ENCODE data around the gene PDCL3.

Gene PDCL3

DNA sequence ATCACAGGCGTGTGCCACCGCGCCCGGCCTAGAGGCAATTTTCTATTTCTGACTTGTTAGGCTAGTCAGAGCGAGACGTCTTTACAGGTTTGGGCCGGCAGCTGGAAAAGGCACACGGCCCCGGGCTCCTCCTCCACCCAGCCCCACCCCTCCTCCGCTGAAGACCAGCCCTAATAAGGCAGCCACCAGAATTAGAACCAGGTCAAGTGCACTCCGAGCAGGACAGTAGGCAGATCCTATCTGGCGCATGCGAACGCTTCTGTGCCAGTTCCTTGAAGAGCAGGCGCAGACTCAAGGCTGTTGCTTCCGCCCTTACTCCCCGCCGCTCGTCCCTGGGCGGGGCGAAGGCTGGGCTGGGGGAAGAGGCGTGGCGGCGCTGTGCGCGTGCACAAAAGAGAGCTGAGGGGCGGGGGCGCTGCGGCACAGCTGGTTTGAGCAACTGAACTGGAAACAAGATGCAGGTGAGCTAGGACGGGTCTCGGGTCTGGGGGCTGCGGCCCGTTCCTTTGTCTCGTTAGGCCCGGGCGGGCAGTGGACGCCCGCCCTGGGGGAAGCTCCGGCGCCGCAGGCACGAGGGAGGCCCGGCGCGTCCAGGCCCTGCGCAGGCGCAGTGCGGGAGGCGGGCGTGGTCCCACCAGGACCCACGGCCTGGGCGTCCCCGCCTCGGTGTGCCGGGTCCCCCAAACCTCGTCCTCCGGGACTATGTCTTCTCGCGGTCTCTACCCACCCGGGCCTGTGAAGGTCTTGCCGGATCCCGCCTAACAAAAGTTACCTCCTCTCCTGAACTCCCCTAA is at the start of gene PDCL3:
PDCL3 (plus strand) TSS at position 381 of the 794 bp plus-strand sequence; CDS start at position 456, 75 bp downstream.
- peak; percentile 97 for DNase-seq

GRCh38 chr2:100513650-100514049 is 49.1 kb upstream of the PDCL3 start:
- no peak for DNase-seq

DNA sequence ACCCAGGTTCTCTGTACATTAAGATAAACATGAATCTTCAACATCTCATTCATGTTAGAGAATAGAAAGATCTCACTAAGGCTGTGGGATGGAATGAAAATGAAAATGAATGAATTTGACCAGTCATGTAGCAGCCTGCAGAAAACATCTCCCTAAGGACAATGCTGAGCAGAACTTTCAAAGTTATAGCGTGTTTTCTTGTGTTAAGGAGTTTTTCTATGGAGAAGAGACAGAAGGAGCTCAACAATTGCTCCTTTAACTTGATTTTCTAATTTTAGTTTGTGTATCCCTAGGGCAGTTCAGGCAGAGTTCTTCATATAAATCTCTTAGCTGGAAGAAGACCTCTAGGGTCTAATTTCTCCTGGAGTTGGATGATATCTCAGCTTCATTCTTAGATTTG is 45.2 kb upstream of the PDCL3 start:
- no peak for DNase-seq

DNA sequence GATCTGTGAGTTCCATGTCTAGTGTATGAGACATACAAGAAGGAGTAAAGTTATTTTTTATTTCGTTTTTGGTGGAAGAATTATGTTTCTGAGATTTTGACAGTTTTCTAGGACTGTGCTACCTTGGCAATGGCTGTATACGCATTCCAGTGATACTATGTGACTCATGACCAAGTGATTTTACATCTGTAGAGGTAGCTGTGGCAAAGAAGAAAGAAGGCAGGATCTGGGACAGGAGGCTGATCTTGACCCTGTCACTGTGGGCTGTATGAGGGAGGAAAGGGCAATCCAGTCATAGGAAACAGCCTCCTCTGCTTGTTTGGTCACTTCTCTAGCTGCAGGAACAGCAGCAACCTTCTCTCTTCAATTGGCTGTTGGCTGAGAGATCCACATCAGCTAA is 44.0 kb upstream of the PDCL3 start:
- DNase-seq, result no peak

GRCh38 chr2:100520224-100520623 is 42.6 kb upstream of the PDCL3 start:
- no peak for DNase-seq

- DNase-seq, result no peak
Measured at GRCh38 chr2:100522430-100522829, 40.4 kb upstream of the PDCL3 start.

DNA sequence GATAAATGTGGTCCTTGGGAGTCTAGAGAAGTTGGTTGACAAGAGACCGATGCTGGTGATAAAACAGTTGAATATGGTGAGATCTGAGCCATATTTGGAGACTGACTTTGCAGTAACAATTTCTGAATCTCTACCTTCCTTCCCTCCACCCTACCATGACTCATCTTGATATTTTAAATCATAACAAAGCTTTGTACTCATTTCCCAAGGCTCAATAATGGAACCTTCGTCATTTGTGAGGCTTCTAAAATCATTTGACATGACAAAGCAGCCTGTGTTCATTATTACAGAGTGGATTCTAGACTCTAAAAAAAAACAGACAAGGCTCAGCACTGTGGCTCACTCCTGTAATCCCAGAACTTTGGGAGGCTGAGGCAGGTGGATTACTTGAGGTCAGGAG is 38.5 kb upstream of the PDCL3 start:
- DNase-seq, result no peak

GRCh38 chr2:100526868-100527267 is 35.9 kb upstream of the PDCL3 start:
- no peak for DNase-seq

DNA sequence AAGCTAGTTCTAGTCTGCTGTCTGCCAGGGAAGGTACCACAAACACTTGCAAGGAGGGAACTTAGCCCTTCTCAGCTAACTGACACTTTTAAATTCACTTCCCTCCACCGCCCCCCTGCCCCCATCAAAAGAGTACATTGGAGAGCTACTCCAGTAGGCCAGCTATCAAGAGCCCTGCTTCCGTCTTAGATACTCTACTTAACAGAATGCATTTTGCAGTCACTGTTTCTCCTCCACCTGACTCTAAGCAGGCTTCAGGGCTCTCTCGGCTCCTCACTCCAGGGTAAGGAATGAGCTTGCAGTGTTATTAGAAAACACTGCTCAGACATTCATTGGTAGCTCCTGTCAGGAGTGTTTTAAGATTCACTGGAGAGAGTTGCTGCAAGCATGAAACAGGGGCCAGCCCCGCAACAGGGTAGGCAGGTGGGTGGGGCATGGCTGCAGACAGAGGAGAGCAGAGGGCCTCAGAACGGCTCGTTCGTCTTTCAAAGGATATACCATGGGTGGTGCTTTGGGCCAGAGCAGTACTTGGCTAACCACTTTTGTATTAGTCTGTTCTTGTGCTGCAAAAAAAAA is 35.3 kb upstream of the PDCL3 start:
- no peak for DNase-seq

DNA sequence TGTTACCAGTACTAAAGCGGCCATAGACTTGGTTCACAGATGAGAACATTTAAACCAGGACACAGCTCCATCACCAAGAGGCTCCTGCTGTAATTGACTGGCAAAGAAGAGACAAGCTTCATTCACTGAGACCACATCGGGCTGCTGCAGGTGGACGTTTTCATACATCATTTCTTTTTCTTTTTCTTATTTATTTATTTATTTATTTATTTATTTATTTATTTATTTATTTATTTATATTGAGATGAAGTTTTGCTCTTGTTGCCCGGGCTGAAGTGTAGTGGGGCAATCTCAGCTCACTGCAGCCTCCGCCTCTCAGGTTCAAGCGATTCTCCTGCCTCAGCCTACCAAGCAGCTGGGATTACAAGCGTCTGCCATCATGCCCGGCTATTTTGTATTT is 33.6 kb upstream of the PDCL3 start:
- DNase-seq, result no peak

DNA sequence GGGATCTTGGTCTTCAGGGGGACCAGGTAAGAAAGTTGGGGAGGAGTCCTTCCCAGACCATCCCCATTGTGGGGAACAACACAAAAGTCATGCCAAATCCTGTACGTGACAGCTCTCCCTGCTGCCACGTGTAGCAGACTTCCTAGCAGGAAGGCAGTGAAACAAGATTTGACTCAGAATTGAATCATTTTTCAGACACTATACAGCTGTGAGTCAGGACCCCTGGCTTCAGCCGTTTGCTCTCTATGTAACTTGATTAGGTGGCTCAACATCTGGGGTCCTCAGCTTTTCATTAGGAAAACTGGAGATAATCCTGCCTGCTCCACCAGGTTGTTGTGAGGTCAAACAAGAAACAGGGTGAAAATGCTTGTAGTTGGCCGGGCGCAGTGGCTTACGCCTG is 32.9 kb upstream of the PDCL3 start:
- DNase-seq, result no peak

DNA sequence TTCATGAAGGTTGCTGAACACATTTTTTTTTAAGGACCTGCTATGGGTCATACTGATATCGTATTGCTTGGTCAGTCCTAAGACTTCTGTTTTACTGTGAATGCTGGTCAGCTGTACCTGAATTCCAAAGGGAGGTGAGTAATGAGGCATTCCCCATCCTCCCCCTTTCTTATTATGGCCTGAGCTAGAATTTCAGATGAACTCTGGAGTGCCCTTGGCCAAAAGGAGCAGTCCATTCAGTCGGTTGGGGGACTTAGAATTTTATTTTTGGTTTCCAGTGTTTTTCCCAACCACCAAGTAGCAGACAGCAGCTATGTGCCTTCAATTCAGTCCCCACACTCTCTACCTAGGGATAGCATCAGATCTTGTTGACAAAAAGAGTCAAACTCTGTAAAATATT is 26.9 kb upstream of the PDCL3 start:
- DNase-seq, result no peak

DNA sequence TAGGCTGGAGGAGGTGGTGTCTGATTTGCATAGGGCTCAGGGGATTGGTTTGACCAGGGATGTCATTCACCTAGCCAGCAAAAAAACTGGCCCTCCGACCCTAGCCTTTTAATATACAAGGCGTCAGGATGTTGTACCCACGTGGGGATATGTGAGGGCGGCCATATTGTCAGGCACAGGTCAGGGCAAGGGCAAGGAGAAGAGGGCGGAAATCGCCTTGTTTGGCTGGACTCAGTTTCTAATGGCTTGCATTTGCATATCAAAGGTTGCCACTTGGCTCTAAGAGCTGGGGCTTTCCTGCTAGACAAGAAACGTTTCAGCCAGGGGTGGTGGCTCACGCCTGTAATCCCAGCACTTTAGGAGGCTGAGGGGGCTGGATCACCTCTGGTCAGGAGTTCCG is 24.9 kb upstream of the PDCL3 start:
- DNase-seq, result no peak

DNA sequence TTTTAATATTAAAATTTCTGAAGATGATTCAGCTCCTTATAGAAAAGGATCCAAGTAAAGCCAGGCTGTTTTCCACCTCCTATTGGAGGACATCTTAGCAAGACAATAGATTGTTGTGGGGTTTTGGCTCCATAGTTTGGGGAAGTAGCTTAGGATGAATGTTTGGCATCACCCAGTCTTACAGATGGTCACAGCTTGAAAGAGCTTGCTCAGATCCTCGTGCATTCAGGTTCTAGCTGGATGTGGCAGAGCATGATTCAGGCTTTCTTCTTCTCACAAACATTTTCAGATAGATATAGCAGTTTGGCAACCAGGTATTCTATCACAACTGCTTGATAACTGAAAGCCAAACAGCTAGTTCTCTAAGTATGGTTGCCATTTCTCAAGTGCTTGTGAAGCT is 23.6 kb upstream of the PDCL3 start:
- no peak for DNase-seq

GRCh38 chr2:100541404-100541803 is 21.4 kb upstream of the PDCL3 start:
- no peak for DNase-seq

- DNase-seq, result no peak
Measured at GRCh38 chr2:100542418-100542817, 20.4 kb upstream of the PDCL3 start.

DNA sequence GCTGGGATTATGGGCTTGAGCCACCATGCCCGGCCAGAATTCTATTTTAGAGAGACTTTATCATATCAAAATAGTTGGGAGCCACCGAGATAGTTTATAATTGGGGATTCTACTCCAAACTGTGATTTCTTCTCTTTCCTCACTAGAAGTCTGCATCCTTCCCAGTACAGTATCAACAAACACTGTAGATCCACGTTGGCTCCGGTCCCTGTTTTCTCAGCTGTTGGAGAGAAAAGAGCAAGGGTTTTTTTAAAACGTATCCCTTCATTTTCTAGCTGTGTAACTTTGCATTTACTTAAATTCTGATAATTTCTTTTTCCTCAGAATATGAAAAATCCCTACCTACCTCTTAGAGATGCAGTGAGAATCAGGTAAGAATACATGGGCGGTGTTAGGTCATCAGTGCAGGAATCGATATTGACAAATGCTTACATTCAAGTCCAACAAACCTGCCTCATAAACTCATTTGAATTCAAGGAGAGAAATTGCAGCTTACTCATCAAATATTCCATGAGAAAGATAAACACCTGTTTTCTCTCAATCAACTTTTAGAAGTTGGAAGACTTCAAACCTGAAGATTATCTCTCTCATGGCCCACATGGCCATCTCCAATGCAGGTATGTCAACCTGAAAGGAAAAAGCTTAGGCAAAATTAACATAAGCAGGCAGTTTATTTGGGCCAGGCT is 17.7 kb upstream of the PDCL3 start:
- DNase-seq, result no peak

GRCh38 chr2:100546469-100546868 is 16.3 kb upstream of the PDCL3 start:
- DNase-seq, result no peak

GRCh38 chr2:100548771-100549170 is 14.0 kb upstream of the PDCL3 start:
- DNase-seq, result no peak

DNA sequence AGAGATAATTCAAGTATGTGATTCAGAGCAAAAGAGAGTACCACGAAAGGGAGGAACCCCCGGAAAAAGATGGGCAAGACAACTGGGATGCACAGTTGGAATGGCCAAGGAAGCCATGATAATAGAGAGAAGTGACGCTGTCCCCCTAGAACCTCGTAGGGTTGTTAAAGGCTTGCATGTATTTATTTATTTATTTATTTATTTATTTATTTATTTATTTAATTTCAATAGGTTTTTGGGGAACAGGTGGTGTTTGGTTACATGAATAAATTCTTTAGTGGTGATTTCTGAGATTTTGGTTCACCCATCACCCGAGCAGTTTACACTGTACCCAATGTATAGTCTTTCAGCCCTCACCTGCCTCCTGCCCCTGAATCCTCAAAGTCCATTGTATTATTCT is 11.5 kb upstream of the PDCL3 start:
- no peak for DNase-seq

- DNase-seq, result no peak
Measured at GRCh38 chr2:100554798-100555407, 7.9 kb upstream of the PDCL3 start.

DNA sequence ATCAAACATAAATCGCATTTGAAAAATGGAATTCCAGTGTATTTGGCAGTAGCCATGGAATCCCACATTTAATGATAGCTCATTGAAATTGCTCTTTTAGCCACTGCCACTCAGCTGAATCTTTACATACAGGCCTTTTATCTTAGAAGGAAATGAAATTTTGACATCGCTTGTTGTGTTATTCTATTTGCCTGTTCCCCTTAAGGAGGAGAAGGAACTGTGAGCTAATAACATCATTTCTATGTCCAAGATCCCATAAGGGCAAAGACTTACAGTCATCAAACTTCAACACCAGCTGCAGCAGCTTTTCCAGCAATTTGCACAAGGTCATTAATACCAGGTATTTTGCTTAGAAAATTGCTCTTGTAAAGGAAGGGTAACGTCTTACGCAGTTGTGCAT is 6.0 kb upstream of the PDCL3 start:
- no peak for DNase-seq

DNA sequence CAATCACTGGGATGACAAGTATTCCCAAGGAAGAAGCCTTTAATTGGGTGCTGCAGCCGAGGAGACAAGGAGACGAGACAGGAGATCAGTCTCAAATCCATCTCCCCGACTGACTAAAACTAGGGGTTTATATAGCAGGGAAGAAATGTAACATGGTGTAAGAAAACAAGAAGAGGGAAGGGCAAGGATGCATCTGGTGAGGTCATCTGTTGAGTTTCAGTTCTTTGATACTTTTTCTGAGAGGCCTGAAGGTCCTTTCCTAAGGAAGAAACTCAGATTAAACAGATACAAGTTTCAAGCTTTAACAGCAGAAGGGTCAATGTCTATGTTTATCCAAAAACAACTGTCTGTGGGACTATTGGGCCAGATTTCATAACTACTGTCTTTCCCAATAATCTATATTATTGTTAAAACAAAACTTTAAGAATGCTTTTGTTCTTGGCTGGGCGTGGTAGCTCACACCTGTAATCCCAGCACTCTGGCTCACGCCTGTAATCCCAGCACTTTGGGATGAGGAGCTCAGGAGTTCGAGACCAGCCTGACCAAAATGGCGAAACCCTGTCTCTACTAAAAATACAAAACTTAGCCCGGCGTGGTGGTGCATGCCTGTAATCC is 2.5 kb upstream of the PDCL3 start:
- DNase-seq, result no peak
